Activated CD8-positive, alpha-beta memory T cell treated with anti-CD3 and anti-CD28 coated beads for 48 hours (primary cell): Measurements from ENCODE around the gene F10.
"Not testable (repeated sequence)": the region's sequence is repeated elsewhere in the genome, so short reads cannot be mapped to it uniquely, and the experiment has no call there.

Experiments used
- DNase-seq, 3 experiments: peaks; one replicate each; pipeline ENCODE4 v3.0.0-alpha.2; 2020; ENCODE audit warnings: low read depth in 2 of 3, low spot score in 2 of 3

The F10 gene

DNA sequence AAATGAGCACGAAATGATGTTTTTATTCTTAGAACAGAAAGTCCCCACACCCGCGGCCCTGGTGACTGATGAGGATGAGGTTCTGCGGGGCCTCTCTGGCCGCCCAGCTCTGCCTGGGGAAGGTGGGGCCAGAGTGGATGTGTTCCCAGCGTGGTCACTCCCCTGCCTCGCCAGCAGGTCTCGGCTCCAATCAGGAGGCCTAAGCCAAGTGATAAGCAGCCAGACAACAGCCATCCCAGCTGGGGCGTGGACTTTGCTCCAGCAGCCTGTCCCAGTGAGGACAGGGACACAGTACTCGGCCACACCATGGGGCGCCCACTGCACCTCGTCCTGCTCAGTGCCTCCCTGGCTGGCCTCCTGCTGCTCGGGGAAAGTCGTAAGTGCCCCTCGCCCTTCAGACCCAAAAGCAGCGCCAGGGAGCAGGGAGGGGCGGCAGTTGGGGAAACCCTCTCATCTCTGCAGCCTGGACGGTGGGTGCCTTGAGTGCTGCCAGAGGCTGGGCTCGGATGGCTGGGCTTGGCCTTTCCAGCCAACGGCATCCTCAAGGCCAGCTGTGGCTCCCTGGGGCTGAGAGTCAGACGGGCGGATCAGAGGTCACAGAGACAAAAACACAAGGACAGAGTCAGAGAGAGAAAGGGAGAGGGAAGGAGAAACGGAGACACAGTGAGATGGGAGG lies at the start of gene F10:
Gene F10 (plus strand): TSS at position 250 of the 676 bp plus-strand sequence. CDS start 57 bp downstream, at position 307.
- DNase-seq: no peak

DNA sequence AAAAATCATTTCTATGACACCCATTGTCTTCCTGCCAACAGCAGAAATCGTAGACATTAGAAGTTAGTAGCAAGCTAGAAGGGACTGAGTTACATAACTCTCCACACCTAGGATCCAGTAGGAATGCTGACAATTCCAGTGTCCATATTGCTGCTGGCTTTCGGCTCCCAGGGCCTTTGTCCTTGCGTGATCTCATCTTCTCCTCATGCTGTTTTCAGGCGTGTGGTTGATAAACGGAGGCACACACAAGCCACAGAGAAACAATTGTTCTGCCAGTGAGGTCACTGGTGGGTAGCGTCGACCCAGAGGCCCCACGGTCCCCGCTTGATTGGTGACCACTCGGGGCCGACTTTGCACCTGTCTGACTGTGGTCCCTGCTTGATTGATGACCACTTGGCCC lies 48.7 kb upstream of the F10 start:
- DNase-seq: no peak

DNA sequence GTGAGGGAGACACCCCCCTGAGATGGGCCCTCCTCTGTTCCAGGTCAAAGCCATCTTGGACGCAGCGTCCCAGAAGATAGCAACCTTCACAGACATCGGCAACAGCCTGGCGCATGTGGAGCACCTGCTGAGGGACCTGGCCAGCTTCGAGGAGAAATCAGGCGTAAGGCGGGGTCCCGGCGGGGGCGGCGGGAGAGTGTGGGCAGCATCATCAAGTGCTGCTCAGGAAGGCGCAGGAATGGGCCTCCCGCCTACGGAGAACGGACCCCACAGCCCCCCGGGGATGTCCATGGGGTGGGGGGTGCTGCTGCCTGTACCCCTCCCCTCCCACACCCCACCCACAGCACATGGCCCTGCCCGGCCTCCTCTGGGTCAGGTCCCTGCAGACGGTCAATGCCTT lies 48.2 kb upstream of the F10 start:
- no peak for DNase-seq

DNA sequence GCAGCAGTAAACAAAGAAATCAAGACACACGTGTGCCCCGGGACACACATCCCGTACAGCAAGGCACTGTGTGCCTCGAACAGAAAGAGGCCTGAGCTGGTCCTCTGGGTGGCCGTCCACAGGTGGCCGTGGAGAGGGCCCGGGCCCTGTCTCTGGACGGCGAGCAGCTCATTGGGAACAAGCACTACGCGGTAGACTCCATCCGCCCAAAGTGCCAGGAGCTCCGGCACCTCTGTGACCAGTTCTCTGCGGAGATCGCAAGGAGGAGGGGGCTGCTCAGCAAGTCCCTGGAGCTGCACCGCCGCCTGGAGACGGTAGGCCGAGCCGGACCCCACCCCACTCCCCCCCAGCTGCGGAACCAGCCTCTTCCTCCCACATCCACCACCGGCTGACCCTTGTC lies 47.7 kb upstream of the F10 start:
- no peak for DNase-seq

DNA sequence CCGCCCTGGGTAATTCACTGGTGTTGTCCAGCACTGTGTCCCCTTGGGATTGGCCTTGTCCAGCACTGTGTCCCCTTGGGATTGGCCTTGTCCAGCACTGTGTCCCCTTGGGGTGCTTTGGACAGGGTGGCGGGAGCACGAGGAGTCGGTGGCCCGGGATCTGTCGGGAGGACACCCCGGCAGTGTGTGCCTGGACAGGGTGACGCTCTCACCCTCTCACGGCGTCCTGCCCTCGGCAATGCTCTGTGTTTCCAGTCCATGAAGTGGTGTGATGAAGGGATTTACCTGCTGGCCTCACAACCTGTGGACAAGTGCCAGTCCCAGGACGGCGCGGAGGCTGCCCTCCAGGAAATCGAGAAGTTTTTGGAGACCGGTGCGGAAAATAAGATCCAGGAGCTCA lies 46.9 kb upstream of the F10 start:
- no peak for DNase-seq

DNA sequence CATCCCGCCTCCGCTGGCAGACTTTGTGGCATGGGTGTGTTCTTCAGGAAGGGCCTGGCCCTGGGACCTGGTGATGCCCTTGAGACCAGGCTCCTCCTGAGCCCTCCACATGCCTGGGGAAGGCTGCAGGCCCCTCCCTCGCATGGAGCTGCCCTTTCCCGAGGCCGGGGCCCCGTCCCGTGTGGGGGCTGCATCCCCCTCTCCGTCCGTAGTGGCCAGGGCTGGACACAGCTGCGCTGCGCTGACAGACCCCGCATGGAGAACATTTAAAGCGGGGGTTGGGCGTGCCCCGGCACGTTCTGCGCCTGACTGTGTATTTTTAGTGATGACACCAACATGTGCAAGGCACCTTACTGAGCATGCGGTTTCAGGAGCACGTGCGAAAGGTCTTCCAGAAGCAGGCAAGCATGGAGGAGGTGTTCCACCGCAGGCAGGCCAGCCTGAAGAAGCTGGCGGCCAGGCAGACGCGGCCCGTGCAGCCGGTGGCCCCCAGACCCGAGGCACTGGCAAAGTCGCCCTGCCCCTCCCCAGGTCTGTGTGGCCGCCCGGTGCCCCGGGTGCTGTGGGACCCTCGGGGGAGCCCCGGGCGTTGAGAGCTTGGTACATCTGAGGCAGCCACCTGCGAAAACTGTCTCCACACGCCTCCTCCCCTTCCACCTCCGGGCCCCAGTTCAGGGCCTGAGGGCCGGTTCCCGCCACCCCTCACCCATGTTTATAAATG lies 45.8 kb upstream of the F10 start:
- DNase-seq: no peak

DNA sequence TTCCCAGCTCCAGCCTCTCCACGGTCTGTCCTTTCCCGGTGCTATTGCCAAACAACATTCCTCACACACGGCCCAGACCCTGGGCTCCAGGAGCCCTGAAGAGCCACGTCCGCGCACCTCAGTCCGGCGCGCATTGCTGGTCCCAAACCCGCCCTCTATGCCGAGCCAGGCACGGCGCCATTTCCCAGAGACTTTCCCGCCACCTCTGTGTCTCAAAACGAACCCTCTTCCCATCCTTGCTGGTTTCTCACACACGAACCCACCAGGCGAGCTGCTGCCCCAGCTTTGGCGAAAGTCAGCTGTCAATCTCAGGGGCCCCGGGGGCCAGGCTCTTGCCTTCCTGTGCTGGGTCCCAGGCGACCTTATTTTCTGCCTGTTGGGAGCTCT lies 45.0 kb upstream of the F10 start:
- DNase-seq: no peak

DNA sequence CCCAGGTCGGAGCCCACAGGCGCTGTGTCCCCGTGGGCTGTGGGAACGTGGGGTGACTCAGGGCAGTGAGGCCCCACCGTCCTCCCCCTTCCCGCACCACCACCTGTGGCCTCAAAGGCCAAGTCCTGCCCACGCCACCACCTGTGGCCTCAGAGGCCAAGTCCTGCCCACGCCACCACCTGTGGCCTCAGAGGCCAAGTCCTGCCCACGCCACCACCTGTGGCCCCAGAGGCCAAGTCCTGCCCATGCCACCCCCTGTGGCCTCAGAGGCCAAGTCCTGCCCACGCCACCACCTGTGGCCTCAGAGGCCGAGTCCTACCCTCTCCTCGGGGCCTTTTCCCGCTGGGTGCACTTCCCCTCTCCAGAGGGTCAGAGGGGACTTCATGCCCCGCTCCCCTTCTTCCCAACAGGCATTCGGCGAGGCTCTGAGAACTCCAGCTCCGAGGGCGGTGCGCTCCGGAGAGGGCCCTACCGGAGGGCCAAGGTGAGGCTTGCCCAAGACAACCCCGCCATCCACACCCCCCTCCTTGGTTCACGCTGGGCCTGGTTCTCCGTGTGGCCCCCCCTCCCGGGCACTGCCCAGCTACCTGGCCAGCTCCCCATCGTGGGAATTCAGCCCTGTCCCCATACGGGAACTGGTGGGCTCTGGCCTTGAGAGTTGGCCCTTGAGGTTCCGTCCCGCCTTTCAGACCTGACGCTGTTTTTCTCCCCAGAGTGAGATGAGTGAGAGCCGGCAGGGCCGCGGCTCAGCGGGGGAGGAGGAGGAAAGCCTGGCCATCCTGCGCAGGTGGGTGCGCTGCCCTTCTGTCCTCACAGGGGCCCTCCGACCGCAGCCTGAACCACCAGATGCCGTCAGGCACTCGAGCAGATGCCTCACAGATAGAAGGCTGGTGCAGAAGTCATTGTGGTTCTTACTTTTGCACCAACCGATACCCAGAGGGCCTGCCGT lies 44.4 kb upstream of the F10 start:
- DNase-seq: no peak

DNA sequence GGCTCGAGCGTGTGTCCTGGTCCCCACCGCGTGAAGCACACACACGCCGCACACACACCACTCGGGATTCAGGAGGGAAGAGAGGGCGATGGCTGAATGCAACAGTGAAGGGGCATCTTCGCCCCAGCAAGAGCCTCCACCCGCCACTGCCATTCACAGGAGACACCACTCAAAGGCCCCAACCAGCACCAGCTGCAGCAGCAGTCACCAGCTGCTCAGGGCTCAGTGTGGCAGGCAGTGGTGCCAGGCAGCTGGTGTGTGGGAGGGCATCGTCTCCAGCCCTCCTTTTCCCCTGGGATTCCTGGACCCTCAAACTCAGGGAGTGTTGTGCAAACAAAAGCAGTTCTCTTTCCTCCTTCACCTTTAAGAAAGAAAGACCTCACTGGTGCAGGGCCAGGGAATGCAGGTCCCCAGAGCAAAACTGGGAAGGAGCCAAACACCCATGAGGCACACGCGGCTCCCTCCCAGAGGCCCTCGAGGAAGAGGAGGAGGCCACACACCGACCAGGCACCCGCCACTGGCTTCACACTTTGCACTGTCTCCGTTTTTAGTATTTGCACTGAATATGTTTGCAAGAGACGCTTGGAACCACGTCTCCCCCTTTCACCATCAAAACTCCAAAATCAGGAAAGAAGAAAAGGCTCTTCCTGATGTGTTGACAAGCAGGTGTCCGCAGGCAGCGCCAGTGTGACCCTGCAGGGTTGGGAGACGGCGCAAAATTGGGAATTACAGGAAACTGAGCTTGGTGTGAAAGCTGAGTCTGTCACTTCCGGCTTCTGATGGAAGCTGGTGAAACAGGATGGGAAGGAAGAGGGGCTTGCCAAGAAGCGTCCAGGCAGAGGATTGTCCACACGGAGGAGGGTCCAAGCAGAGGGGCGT lies 43.5 kb upstream of the F10 start:
- no peak for DNase-seq

DNA sequence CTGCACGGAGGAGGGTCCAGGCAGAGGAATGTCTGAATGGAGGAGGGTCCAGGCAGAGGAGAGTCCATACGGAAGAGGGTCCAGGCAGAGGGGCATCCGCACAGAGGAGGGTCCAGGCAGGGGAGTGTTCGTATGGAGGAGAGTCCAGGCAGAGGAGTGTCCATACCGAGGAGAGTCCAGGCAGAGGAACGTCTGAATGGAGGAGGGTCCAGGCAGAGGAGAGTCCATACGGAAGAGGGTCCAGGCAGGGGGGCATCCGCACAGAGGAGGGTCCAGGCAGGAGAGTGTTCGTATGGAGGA lies 42.9 kb upstream of the F10 start:
- DNase-seq: not testable (repeated sequence)

DNA sequence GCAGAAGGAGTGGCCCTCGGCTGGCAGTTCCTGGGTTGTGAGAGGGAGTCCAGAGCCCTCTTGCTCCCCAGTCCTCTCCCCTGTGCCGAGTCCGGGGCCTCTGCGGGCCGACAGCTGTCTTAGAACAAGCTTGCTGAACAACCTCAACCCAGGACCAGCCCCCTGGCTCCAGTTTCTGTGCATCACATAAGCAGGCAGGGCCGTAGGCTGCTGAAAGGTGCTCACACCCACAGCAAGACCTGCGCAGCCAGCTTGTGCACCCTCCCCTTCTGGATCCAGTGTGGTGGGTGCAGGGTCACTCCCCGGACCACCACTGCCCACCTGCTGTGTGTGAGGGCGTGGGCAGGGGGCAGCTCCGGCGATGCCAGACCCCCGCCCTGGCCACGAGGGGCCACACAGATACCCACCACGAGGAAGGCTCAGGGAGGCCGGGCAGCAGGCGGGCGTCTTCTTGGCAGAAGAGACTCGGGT lies 42.2 kb upstream of the F10 start:
- no peak for DNase-seq

DNA sequence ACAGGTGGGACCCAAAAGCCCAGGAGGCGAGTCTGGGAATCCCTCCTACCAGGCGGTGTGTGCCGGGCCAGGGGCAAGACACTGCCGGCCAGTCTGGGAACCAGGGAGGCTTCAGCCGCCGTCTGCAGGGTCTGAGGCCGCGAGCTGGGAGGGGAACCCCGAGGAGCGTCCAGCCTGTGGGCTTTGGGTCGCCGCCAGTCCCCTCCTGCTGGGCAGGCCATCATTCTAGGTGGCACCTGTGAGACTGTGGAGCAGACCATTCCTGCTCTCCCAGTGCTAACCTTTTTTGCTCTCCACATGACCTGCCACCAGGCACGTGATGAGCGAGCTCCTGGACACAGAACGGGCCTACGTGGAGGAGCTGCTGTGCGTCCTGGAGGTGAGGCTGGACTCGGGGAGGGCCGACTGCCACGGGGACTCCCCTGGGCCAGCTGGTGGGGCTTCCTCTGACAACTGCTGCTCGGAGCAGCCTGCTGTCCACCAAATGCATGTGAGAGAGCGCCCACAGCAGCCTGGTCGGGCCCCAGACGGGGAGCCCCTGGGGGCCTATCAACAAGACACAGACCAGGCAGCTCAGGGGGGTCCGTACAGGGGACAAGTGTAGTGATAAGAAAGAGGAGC lies 41.6 kb upstream of the F10 start:
- no peak for DNase-seq

DNA sequence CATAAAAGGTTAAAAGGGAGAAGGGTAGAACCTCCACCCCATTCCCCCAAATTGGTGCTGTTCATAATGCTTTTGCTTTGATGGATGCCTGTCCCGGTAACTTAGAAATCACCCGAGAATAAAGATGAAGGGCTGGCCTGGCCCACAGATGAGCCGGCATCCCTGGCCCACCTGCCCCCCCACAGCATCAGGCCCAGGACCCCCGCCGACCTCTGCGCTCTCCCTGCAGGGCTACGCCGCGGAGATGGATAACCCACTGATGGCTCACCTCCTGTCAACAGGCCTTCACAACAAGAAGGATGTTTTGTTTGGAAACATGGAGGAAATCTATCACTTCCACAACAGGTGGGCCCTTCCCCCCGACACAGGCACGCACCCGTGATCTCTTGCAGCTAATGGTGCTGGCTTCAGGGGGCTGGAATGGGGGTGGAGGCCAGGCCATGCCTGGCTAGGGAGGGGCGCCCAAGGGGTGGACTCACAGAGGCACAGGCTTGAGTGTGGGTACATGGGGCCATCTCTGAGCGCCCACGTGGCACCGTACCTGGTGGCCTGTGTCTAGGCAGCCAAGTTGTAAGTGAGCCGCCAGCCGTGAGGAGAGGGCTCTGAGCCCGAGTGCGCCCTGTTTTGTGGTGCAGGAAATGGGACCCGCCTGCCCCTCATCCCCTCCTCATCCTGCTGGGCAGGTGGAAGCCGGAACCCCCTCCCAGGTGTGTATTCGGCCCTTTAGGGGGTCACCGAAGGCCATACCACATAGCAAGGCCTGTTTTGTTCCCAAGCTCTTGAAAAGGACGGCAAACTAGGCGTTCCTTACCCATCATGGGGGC lies 40.2 kb upstream of the F10 start:
- no peak for DNase-seq

DNA sequence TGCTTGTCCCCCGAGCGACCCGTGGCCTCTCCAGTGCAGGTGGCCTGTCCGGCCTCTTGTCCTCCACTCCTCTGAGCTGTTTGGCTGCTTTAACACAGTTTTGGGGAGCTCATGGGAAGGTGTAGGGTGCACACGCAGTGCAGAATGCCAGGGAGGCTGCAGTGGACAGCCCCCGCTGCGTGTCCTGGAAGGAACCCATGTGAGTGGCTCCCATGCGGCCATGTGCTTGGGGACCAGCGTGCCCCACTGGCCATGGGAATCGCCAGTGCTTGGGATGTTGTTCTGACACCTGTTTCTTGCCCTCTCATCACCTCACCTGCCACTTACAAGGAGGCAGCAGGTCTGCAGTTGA lies 39.6 kb upstream of the F10 start:
- no peak for DNase-seq

DNA sequence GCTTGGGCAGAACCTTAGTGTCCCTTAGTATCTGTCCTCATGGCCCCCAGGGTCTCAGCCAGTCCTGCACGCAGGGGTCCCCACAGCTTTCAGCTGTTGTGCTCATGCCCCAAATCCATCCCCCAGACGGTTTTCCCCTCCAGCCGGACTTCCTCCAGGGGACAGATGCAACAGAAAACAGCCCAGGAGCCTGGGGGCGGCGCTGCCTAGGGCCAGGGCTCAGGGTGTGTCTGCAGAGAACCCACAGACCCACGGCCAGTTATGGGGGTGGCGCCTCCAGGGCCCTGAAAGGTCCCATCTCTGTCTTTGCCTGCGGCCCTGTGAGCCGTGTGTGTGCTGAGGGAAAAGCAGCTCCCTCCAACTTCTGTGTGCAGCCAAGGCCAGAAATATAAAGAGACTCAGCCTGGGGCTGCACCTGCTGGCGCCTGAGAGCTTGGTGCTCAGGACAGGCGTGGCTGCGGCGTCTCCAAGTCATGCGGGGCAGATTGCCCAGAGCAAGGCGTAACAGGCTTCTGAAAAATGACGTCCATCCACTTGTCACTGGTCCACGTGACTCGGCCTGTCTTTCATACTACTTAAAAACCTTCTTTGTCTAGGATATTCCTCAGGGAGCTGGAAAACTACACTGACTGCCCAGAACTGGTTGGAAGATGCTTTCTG lies 39.1 kb upstream of the F10 start:
- no peak for DNase-seq

DNA sequence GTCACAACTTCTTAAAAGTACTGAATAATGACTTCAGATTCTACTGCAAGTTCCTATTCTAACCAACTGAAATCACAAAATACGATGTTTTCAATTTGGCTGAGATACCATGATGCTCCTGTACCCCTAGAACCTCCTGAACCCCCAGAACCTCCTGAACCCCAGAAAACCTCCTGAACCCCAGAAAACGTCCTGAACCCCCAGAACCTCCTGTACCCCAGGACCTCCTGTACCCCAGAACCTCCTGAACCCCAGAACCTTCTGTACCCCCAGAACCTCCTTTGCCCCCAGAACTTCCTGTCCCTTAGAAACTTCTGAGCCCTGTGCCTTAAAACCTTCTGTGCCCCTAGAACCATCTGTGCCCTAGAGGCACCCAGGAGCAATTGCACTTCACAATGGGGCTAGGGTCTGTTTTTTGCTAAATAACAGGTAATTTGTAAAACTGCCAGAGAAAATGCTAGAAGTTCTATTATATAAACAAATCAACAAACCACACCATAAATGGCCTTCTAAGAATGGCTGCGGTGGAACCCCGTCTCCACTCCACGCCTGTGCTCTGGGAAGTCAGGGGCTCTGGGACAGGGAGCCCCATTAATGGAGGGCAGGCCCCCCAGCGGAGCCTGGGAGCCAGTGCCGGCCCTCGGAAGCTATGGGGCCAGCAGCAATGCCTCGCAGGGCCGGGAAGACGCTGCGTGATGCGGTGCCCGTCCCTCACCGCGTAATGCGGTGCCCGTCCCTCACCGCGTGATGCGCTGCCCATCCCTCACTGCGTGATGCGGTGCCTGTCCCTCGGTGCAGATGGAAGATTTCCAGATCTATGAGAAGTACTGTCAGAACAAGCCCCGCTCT lies 38.3 kb upstream of the F10 start:
- DNase-seq: no peak

DNA sequence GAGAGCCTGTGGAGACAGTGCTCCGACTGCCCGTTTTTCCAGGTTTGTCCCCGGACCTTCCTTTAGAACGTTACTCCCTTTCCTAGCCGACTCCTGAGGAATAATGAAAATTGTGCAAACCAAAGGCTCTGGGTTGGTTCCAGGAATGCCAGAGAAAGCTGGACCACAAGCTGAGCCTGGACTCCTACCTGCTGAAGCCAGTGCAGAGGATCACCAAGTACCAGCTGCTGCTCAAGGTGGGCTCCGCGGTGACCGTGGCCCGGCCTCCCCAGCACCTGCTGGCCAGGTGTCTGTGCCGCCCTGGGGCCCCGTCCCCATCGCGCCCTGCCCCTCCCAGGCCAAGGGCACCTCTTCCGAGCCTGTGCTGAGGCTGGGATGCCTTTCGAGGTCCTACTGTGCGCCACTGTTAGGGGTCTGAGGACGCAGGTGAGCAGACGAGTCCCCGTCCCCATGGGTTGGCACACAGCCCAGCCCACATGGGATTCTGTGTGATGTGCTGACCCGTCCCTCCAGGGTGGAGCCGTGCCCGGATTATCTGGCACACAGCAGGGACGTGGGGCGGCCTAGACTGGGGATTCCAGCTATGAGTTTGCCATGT lies 37.6 kb upstream of the F10 start:
- no peak for DNase-seq
